ENCODE measurements around the gene C3. TPM values are rescaled to one million over a fixed set of nuclear protein-coding genes. Genes with fewer than 3 reads are reported as not detected.

C3 gene
- total RNA-seq, 1 experiment from 2014 or later = 5.0 TPM

GRCh38 chr19:6712231-6712630 is 8.2 kb downstream of the C3 start:
- ChIA-PET CTCF (no interaction called here), POLR2A (no interaction called here)
- DNase-seq (ENCODE audit: low read depth, low spot score) = no peak

GRCh38 chr19:6711605-6712004 is 8.8 kb downstream of the C3 start:
- BruUV-seq (replicated peaks) = no TSS peak
- H3K27ac ChIP-seq (ENCODE audit: low read length) = no peak overlapping the region
- CTCF ChIA-PET = no interaction called here
- H3K4me3 ChIP-seq (ENCODE audit: low read depth in 2 of 2, low read length in 2 of 2) = no peak overlapping the region
- H3K4me1 ChIP-seq (ENCODE audit: control insufficient read depth, insufficient read depth, low read length) = no peaks in the 10 kb centered on the region
- TF ChIP-seq TCF7L2 (IDR thresholded peaks at IDR 0.05; ENCODE audit: low read depth, low read length) (no peak), CTCF (IDR thresholded peaks at IDR 0.05) (no peak), SIN3A (IDR thresholded peaks at IDR 0.05; ENCODE audit: borderline replicate concordance, insufficient read depth, low read depth, low read length) (no peak), REST (IDR thresholded peaks at IDR 0.05; ENCODE audit: insufficient read depth in 1 of 2, low read depth in 2 of 2, low read length in 1 of 2) (no peak), POLR2AphosphoS5 (IDR thresholded peaks at IDR 0.05; ENCODE audit: low read depth, low read length) (no peak)
- intact Hi-C loops (cut with micrococcal nuclease; ENCODE audit: unreplicated experiment) (no loop called here), in situ Hi-C loops (cut with HindIII; ENCODE audit: low pct_unique_long_range_greater_than_20kb, low sequenced_read_pairs) (no loop called here)
- no peaks in the 10 kb centered on the region for H3K9me3 ChIP-seq (ENCODE audit: control insufficient read depth, insufficient read depth, low read depth, low read length)
- DNase-seq (ENCODE audit: low read depth, low spot score) (no peak), ATAC-seq (no peak; the same call in 1 of the 2 replicates)
- no peaks in the 10 kb centered on the region for H3K36me3 ChIP-seq (ENCODE audit: control insufficient read depth, insufficient read depth, low read length)
- no peaks in the 10 kb centered on the region for H3K27me3 ChIP-seq (ENCODE audit: control insufficient read depth, insufficient read depth, low read length)
- POLR2A ChIA-PET = no interaction called here

More at GRCh38 chr19:6712231-6712630, 8.2 kb downstream of the C3 start:
- Histone ChIP-seq H3K9me3 (ENCODE audit: control insufficient read depth, insufficient read depth, low read depth, low read length) (no peaks in the 10 kb centered on the region), H3K27ac (ENCODE audit: low read length) (no peak overlapping the region), H3K4me1 (ENCODE audit: control insufficient read depth, insufficient read depth, low read length) (no peaks in the 10 kb centered on the region), H3K36me3 (ENCODE audit: control insufficient read depth, insufficient read depth, low read length) (no peaks in the 10 kb centered on the region), H3K4me3 (ENCODE audit: low read depth in 2 of 2, low read length in 2 of 2) (no peak overlapping the region), H3K27me3 (ENCODE audit: control insufficient read depth, insufficient read depth, low read length) (no peaks in the 10 kb centered on the region)
- BruUV-seq (replicated peaks) = no TSS peak
- TF ChIP-seq POLR2AphosphoS5 (IDR thresholded peaks at IDR 0.05; ENCODE audit: low read depth, low read length) = no peak
- no peak for TF ChIP-seq SIN3A (IDR thresholded peaks at IDR 0.05; ENCODE audit: borderline replicate concordance, insufficient read depth, low read depth, low read length)
- no peak for TF ChIP-seq REST (IDR thresholded peaks at IDR 0.05; ENCODE audit: insufficient read depth in 1 of 2, low read depth in 2 of 2, low read length in 1 of 2)
- no peak for TF ChIP-seq TCF7L2 (IDR thresholded peaks at IDR 0.05; ENCODE audit: low read depth, low read length)
- TF ChIP-seq CTCF (IDR thresholded peaks at IDR 0.05) = no peak
- in situ Hi-C loops (cut with HindIII; ENCODE audit: low pct_unique_long_range_greater_than_20kb, low sequenced_read_pairs) = no loop called here
- intact Hi-C loops (cut with micrococcal nuclease; ENCODE audit: unreplicated experiment) = no loop called here
- ATAC-seq = no peak

Measured in Panc1 (cell line).